ENCODE results near the gene CLDN6. TPM values are rescaled to one million over a fixed set of nuclear protein-coding genes. Genes with fewer than 3 reads are reported as not detected.

Gene CLDN6
- total RNA-seq, 2 experiments from 2014 or later, result not detected

DNA sequence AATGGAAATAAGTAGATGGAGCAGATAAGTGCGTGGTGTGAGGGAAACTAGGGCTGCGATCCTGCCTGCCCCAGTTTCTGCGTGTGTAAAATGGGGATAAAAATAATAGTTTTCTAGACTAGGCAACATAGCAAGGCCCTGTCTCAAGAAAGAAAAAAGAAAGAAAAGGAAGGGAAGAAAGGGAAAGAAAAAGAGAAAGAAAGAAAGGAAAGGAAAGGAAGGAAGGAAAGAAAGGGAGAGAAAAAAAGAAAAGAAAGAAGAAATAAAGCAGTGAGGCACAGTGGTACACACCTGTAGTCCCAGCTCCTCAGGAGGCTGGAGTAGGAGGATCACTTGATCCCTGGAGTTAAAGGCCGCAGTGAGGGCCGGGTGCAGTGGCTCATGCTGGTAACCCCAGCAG, 35.6 kb downstream of the CLDN6 start:
- ChIA-PET POLR2A (interaction anchor here (0.7 to 0.9 kb wide), 3 partner anchors 17 to 281 kb away, joined by 4 to 9 read pairs (median 5); no protein-coding TSS in a partner anchor), CTCF (ENCODE audit: unreplicated experiment) (interaction anchor here (0.6 kb wide), 1 partner anchor 1089 kb away, joined by 3 read pairs; no protein-coding TSS in a partner anchor)
- Histone ChIP-seq H3K79me2 (ENCODE audit: insufficient read depth, low read depth, low read length) (peaks cover 25% of the 10 kb centered on the region; the same call in 1 of the 2 replicates), H4K20me1 (ENCODE audit: insufficient read depth, low read length) (no peaks in the 10 kb centered on the region), H3K9me3 (ENCODE audit: low read length) (no peaks in the 10 kb centered on the region), H3K27ac (ENCODE audit: low read depth, low read length, poor library complexity, severe bottlenecking) (no peak overlapping the region), H3K4me1 (ENCODE audit: insufficient read depth, low read length, poor library complexity, severe bottlenecking) (peaks cover 48% of the 10 kb centered on the region), H3K4me2 (ENCODE audit: low read length) (peak overlapping the region; percentile 84; the same call in 1 of the 2 replicates), H2AFZ (ENCODE audit: low read length) (no peak overlapping the region), H3K36me3 (ENCODE audit: insufficient read depth, low read length) (peaks cover 21% of the 10 kb centered on the region), H3K4me3 (ENCODE audit: low read depth, low read length, poor library complexity, severe bottlenecking) (no peak overlapping the region), H3K9me2 (ENCODE audit: insufficient read depth, low read length) (no peaks in the 10 kb centered on the region)
- intact Hi-C loops (cut with micrococcal nuclease; ENCODE audit: unreplicated experiment), result loop anchor here (5.0 kb wide), 1 partner anchor 70 kb away; the partner anchor contains the start of gene FLYWCH1
- DNase-seq (ENCODE audit: low spot score), result no peak
- TF ChIP-seq, protein P1, sequence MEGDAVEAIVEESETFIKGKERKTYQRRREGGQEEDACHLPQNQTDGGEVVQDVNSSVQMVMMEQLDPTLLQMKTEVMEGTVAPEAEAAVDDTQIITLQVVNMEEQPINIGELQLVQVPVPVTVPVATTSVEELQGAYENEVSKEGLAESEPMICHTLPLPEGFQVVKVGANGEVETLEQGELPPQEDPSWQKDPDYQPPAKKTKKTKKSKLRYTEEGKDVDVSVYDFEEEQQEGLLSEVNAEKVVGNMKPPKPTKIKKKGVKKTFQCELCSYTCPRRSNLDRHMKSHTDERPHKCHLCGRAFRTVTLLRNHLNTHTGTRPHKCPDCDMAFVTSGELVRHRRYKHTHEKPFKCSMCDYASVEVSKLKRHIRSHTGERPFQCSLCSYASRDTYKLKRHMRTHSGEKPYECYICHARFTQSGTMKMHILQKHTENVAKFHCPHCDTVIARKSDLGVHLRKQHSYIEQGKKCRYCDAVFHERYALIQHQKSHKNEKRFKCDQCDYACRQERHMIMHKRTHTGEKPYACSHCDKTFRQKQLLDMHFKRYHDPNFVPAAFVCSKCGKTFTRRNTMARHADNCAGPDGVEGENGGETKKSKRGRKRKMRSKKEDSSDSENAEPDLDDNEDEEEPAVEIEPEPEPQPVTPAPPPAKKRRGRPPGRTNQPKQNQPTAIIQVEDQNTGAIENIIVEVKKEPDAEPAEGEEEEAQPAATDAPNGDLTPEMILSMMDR (conservative IDR thresholded peaks at IDR 0.05; ENCODE audit: low read length), result no peak
- no peak for TF ChIP-seq EZH2phosphoT487 (IDR thresholded peaks at IDR 0.05; ENCODE audit: borderline replicate concordance, low read depth, low read length)
- no TSS peak for BruUV-seq (replicated peaks)

DNA sequence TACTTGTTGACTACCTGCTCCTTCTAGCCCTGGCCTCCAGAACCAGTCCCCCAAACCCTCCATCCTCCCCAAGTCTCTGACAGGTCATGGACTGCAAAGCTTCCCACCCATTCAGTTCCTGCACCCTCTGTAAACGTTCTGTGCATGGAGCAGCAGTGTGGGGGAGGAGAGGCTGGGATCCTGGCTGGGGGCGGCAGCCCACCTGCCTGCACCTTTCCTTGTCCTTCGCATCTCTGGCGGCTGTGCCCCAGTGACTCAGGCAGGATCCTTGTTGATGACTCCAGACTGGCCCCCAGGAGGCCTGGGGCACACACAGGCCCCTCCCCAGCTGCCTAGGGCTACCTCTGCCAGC, 36.1 kb downstream of the CLDN6 start:
- Histone ChIP-seq H3K4me3 (ENCODE audit: low read depth, low read length, poor library complexity, severe bottlenecking) (no peak overlapping the region), H3K9me2 (ENCODE audit: insufficient read depth, low read length) (no peaks in the 10 kb centered on the region), H3K27ac (ENCODE audit: low read depth, low read length, poor library complexity, severe bottlenecking) (no peak overlapping the region), H4K20me1 (ENCODE audit: insufficient read depth, low read length) (no peaks in the 10 kb centered on the region), H3K9me3 (ENCODE audit: low read length) (no peaks in the 10 kb centered on the region), H3K36me3 (ENCODE audit: insufficient read depth, low read length) (peaks cover 26% of the 10 kb centered on the region), H3K4me1 (ENCODE audit: insufficient read depth, low read length, poor library complexity, severe bottlenecking) (peaks cover 48% of the 10 kb centered on the region), H3K4me2 (ENCODE audit: low read length) (peak overlapping the region; percentile 86; the same call in 1 of the 2 replicates), H2AFZ (ENCODE audit: low read length) (no peak overlapping the region), H3K79me2 (ENCODE audit: insufficient read depth, low read depth, low read length) (peaks cover 27% of the 10 kb centered on the region; the same call in 1 of the 2 replicates)
- POLR2A ChIA-PET, result no interaction called here
- CTCF ChIA-PET (ENCODE audit: unreplicated experiment), result interaction anchor here (0.5 kb wide), 1 partner anchor 55 kb away, joined by 3 read pairs; no protein-coding TSS in a partner anchor
- no TSS peak for BruUV-seq (replicated peaks)
- TF ChIP-seq, protein P1 (conservative IDR thresholded peaks at IDR 0.05; ENCODE audit: low read length), result no peak
- no peak for TF ChIP-seq EZH2phosphoT487 (IDR thresholded peaks at IDR 0.05; ENCODE audit: borderline replicate concordance, low read depth, low read length)
- intact Hi-C loops (cut with micrococcal nuclease; ENCODE audit: unreplicated experiment), result loop anchor here (5.0 kb wide), 1 partner anchor 70 kb away; the partner anchor contains the start of gene FLYWCH1
- DNase-seq (ENCODE audit: low spot score), result no peak
